HEK293 (cell line): ENCODE data around the gene SFR1.

Experiments used
- CTCF ChIA-PET: fragments of 350-600 bp; formaldehyde crosslinking; extraction: SDS; loops from one replicate; lab custom pipeline; 2021; ENCODE audit warnings: antibody characterized with exemption; lab: Yijun Ruan, JAX
- POLR2A ChIA-PET: fragments of 300-600 bp; formaldehyde crosslinking; extraction: SDS; loops from one replicate; lab custom pipeline; 2020; ENCODE audit warnings: antibody characterized with exemption, inconsistent platforms; lab: Yijun Ruan, JAX
- H3K27ac ChIP-seq: fragments of 200-500 bp; sonication (Bioruptor generic); 2 replicates; pipeline ENCODE4 v1.5.1; 2014; ENCODE audit warnings: low read depth, low read length, control low read depth, inconsistent platforms; ENCODE audit errors: extremely low read depth
- H3K36me3 ChIP-seq, 2 experiments: fragments of 200-500 bp in 1 of 2; sonication (Bioruptor generic) in 1 of 2; 1 replicate in 1 of 2; 2 replicates in 1 of 2; pipeline ENCODE4 v1.5.1; 2014 to 2017; ENCODE audit warnings: inconsistent platforms in 2 of 2, low read length in 2 of 2; ENCODE audit not compliant: control insufficient read depth in 2 of 2, insufficient read depth in 1 of 2
- H3K4me1 ChIP-seq: fragments of 200-500 bp; sonication (Bioruptor generic); 2 replicates; pipeline ENCODE4 v1.5.1; 2014; ENCODE audit warnings: mild to moderate bottlenecking, low read length, inconsistent platforms; ENCODE audit not compliant: control insufficient read depth, insufficient read depth
- H3K4me3 ChIP-seq: 2 replicates; pipeline ENCODE4 v1.5.1; 2011; ENCODE audit warnings: low read depth, mild to moderate bottlenecking, control low read depth, low read length, moderate library complexity
- H3K9me3 ChIP-seq: fragments of 200-500 bp; sonication (Bioruptor generic); 2 replicates; pipeline ENCODE4 v1.5.1; 2014; ENCODE audit warnings: low read depth, low read length, inconsistent platforms; ENCODE audit not compliant: control insufficient read depth, insufficient read depth
- BCL11A ChIP-seq: fragments of 450-650 bp; formaldehyde crosslinking; IDR thresholded peaks from 2 replicates; pipeline ENCODE4 v1.5.1; 2016; ENCODE audit warnings: low read depth, missing biosample characterization, missing genetic modification characterization
- BCL11B ChIP-seq: fragments of 450-650 bp; formaldehyde crosslinking; IDR thresholded peaks from 2 replicates; pipeline ENCODE4 v1.5.1; 2016; ENCODE audit warnings: low read depth, missing biosample characterization, missing genetic modification characterization
- GLIS1 ChIP-seq: fragments of 450-650 bp; formaldehyde crosslinking; IDR thresholded peaks from 2 replicates; pipeline ENCODE4 v1.5.1; 2016; ENCODE audit warnings: missing biosample characterization, missing genetic modification characterization
- OSR2 ChIP-seq: fragments of 450-650 bp; formaldehyde crosslinking; IDR thresholded peaks from 2 replicates; pipeline ENCODE4 v1.5.1; 2016; ENCODE audit warnings: missing biosample characterization, missing genetic modification characterization
- RBAK ChIP-seq: fragments of 450-650 bp; formaldehyde crosslinking; IDR thresholded peaks from 2 replicates; pipeline ENCODE4 v1.5.1; 2016; ENCODE audit warnings: missing biosample characterization, missing genetic modification characterization
- ZBTB48 ChIP-seq: fragments of 450-650 bp; formaldehyde crosslinking; IDR thresholded peaks from 2 replicates; pipeline ENCODE4 v1.5.1; 2016; ENCODE audit warnings: missing biosample characterization, missing genetic modification characterization
- ZNF16 ChIP-seq: fragments of 450-650 bp; formaldehyde crosslinking; IDR thresholded peaks from 2 replicates; pipeline ENCODE4 v1.5.1; 2016; ENCODE audit warnings: low read depth, missing biosample characterization, missing genetic modification characterization
- ZNF239 ChIP-seq: fragments of 450-650 bp; formaldehyde crosslinking; IDR thresholded peaks from 2 replicates; pipeline ENCODE4 v1.5.1; 2016; ENCODE audit warnings: missing biosample characterization, missing genetic modification characterization
- ZNF274 ChIP-seq, 2 experiments: fragments of 200-500 bp in 1 of 2; fragments of 450-650 bp in 1 of 2; sonication (Bioruptor generic) in 1 of 2; formaldehyde crosslinking in 1 of 2; IDR thresholded peaks; 2 replicates each; pipeline versions ENCODE4 v1.5.1 to v1.6.1; 2014 to 2016; ENCODE audit warnings: borderline replicate concordance in 1 of 2, inconsistent platforms in 1 of 2, low read length in 1 of 2, missing biosample characterization in 1 of 2, missing genetic modification characterization in 1 of 2
- ZNF529 ChIP-seq: fragments of 450-650 bp; formaldehyde crosslinking; IDR thresholded peaks from 2 replicates; pipeline ENCODE4 v1.5.1; 2017; ENCODE audit warnings: missing genetic modification characterization, missing biosample characterization; ENCODE audit not compliant: insufficient replicate concordance
- ZNF555 ChIP-seq: fragments of 450-650 bp; formaldehyde crosslinking; conservative IDR thresholded peaks from 2 replicates; pipeline ENCODE4 v1.5.1; 2017; ENCODE audit warnings: missing biosample characterization, mild to moderate bottlenecking, missing genetic modification characterization, inconsistent platforms
- ZNF610 ChIP-seq: fragments of 450-650 bp; formaldehyde crosslinking; IDR thresholded peaks from 2 replicates; pipeline ENCODE4 v1.5.1; 2016; ENCODE audit warnings: missing biosample characterization, missing genetic modification characterization, borderline replicate concordance
- ZNF623 ChIP-seq: fragments of 450-650 bp; formaldehyde crosslinking; IDR thresholded peaks from 2 replicates; pipeline ENCODE4 v1.5.1; 2016; ENCODE audit warnings: missing biosample characterization, missing genetic modification characterization
- ZNF639 ChIP-seq: fragments of 450-650 bp; formaldehyde crosslinking; IDR thresholded peaks from 2 replicates; pipeline ENCODE4 v1.5.1; 2016; ENCODE audit warnings: missing biosample characterization, missing genetic modification characterization
- TF ChIP-seq, protein P1 (sequence below): fragments of 450-650 bp; formaldehyde crosslinking; IDR thresholded peaks from 2 replicates; pipeline ENCODE4 v1.5.1; 2016; ENCODE audit warnings: missing biosample characterization, missing genetic modification characterization
- TF ChIP-seq, protein P2 (sequence below): fragments of 450-650 bp; formaldehyde crosslinking; IDR thresholded peaks from 2 replicates; pipeline ENCODE4 v1.5.1; 2016; ENCODE audit warnings: missing biosample characterization, missing genetic modification characterization
- TF ChIP-seq, protein P3 (sequence below): fragments of 450-650 bp; formaldehyde crosslinking; IDR thresholded peaks from 2 replicates; pipeline ENCODE4 v1.5.1; 2017; ENCODE audit warnings: missing biosample characterization, missing genetic modification characterization
- TF ChIP-seq, protein P4 (sequence below): fragments of 450-650 bp; formaldehyde crosslinking; IDR thresholded peaks from 2 replicates; pipeline ENCODE4 v1.5.1; 2016; ENCODE audit warnings: missing biosample characterization, missing genetic modification characterization
- TF ChIP-seq, protein P5 (sequence below): fragments of 450-650 bp; formaldehyde crosslinking; IDR thresholded peaks from 2 replicates; pipeline ENCODE4 v1.5.1; 2017; ENCODE audit warnings: missing biosample characterization, missing genetic modification characterization

The SFR1 gene

GRCh38 chr10:104096692-104097091 lies 25.3 kb upstream of the SFR1 start:
- CTCF ChIA-PET: no interaction called here
- POLR2A ChIA-PET: no interaction called here
- no peak for TF ChIP-seq ZNF610 (tag by site-specific recombination)
- TF ChIP-seq, protein P1, sequence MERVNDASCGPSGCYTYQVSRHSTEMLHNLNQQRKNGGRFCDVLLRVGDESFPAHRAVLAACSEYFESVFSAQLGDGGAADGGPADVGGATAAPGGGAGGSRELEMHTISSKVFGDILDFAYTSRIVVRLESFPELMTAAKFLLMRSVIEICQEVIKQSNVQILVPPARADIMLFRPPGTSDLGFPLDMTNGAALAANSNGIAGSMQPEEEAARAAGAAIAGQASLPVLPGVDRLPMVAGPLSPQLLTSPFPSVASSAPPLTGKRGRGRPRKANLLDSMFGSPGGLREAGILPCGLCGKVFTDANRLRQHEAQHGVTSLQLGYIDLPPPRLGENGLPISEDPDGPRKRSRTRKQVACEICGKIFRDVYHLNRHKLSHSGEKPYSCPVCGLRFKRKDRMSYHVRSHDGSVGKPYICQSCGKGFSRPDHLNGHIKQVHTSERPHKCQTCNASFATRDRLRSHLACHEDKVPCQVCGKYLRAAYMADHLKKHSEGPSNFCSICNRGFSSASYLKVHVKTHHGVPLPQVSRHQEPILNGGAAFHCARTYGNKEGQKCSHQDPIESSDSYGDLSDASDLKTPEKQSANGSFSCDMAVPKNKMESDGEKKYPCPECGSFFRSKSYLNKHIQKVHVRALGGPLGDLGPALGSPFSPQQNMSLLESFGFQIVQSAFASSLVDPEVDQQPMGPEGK (tag by site-specific recombination): no peak
- TF ChIP-seq ZNF639 (tag by site-specific recombination): no peak
- no peak for TF ChIP-seq GLIS1 (tag by site-specific recombination)
- no peak for TF ChIP-seq ZNF239
- TF ChIP-seq OSR2 (tag by site-specific recombination): no peak
- no peak for TF ChIP-seq ZNF16
- TF ChIP-seq RBAK (tag by site-specific recombination): no peak
- no peak for TF ChIP-seq ZNF529 (tag by site-specific recombination)
- no peak for TF ChIP-seq ZBTB48
- no peak for TF ChIP-seq ZNF274 (IDR thresholded peaks at IDR 0.05; ENCODE audit: low read length)
- no peak for TF ChIP-seq ZNF274 (tag by site-specific recombination; IDR thresholded peaks at IDR 0.05; ENCODE audit: borderline replicate concordance)
- TF ChIP-seq ZNF555 (tag by site-specific recombination): no peak
- TF ChIP-seq, protein P2, sequence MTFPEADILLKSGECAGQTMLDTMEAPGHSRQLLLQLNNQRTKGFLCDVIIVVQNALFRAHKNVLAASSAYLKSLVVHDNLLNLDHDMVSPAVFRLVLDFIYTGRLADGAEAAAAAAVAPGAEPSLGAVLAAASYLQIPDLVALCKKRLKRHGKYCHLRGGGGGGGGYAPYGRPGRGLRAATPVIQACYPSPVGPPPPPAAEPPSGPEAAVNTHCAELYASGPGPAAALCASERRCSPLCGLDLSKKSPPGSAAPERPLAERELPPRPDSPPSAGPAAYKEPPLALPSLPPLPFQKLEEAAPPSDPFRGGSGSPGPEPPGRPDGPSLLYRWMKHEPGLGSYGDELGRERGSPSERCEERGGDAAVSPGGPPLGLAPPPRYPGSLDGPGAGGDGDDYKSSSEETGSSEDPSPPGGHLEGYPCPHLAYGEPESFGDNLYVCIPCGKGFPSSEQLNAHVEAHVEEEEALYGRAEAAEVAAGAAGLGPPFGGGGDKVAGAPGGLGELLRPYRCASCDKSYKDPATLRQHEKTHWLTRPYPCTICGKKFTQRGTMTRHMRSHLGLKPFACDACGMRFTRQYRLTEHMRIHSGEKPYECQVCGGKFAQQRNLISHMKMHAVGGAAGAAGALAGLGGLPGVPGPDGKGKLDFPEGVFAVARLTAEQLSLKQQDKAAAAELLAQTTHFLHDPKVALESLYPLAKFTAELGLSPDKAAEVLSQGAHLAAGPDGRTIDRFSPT (tag by site-specific recombination): no peak
- TF ChIP-seq BCL11B: no peak
- TF ChIP-seq, protein P3, sequence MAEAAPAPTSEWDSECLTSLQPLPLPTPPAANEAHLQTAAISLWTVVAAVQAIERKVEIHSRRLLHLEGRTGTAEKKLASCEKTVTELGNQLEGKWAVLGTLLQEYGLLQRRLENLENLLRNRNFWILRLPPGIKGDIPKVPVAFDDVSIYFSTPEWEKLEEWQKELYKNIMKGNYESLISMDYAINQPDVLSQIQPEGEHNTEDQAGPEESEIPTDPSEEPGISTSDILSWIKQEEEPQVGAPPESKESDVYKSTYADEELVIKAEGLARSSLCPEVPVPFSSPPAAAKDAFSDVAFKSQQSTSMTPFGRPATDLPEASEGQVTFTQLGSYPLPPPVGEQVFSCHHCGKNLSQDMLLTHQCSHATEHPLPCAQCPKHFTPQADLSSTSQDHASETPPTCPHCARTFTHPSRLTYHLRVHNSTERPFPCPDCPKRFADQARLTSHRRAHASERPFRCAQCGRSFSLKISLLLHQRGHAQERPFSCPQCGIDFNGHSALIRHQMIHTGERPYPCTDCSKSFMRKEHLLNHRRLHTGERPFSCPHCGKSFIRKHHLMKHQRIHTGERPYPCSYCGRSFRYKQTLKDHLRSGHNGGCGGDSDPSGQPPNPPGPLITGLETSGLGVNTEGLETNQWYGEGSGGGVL (tag by site-specific recombination): no peak
- TF ChIP-seq ZNF623 (tag by site-specific recombination): no peak
- TF ChIP-seq, protein P4, sequence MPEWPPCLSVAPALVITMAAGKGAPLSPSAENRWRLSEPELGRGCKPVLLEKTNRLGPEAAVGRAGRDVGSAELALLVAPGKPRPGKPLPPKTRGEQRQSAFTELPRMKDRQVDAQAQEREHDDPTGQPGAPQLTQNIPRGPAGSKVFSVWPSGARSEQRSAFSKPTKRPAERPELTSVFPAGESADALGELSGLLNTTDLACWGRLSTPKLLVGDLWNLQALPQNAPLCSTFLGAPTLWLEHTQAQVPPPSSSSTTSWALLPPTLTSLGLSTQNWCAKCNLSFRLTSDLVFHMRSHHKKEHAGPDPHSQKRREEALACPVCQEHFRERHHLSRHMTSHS: no peak
- TF ChIP-seq, protein P5, sequence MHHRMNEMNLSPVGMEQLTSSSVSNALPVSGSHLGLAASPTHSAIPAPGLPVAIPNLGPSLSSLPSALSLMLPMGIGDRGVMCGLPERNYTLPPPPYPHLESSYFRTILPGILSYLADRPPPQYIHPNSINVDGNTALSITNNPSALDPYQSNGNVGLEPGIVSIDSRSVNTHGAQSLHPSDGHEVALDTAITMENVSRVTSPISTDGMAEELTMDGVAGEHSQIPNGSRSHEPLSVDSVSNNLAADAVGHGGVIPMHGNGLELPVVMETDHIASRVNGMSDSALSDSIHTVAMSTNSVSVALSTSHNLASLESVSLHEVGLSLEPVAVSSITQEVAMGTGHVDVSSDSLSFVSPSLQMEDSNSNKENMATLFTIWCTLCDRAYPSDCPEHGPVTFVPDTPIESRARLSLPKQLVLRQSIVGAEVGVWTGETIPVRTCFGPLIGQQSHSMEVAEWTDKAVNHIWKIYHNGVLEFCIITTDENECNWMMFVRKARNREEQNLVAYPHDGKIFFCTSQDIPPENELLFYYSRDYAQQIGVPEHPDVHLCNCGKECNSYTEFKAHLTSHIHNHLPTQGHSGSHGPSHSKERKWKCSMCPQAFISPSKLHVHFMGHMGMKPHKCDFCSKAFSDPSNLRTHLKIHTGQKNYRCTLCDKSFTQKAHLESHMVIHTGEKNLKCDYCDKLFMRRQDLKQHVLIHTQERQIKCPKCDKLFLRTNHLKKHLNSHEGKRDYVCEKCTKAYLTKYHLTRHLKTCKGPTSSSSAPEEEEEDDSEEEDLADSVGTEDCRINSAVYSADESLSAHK (tag by site-specific recombination): no peak
- no peak for TF ChIP-seq BCL11A (tag by site-specific recombination)
- Histone ChIP-seq H3K27ac (no peak overlapping the region), H3K9me3 (no peaks in the 10 kb centered on the region), H3K36me3 (no peaks in the 10 kb centered on the region), H3K4me3 (no peak overlapping the region), H3K4me1 (no peaks in the 10 kb centered on the region)
